HG03571 (cell line): Measurements from ENCODE around the gene GDNF.
"Not testable (repeated sequence)": the region's sequence is repeated elsewhere in the genome, so short reads cannot be mapped to it uniquely, and the experiment has no call there.

Experiments
- ATAC-seq: cut with Tn5 transposase; IDR thresholded peaks from one replicate; pipeline ENCODE4 v1.9.1; 2021; ENCODE audit not compliant: unreplicated experiment

The GDNF gene

DNA sequence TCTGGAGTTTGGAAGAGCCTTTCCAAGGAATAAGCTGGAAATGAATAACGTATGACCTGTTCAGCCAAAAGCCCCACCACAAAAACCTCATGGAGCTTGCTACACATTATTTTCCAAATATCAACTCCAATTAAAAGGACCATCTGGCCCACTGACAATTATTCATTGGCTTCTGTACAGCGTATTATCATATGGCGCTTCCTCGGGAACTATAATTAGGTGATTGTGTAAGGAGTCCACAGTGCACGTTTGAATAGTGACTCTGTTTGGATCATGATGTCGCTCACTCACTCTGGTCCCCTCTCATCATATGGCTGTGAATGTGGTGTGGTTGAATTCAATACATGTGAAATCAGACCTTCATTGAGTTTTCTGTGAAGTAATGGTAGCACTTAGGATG, 52.1 kb downstream of the GDNF start:
- ATAC-seq = no peak

DNA sequence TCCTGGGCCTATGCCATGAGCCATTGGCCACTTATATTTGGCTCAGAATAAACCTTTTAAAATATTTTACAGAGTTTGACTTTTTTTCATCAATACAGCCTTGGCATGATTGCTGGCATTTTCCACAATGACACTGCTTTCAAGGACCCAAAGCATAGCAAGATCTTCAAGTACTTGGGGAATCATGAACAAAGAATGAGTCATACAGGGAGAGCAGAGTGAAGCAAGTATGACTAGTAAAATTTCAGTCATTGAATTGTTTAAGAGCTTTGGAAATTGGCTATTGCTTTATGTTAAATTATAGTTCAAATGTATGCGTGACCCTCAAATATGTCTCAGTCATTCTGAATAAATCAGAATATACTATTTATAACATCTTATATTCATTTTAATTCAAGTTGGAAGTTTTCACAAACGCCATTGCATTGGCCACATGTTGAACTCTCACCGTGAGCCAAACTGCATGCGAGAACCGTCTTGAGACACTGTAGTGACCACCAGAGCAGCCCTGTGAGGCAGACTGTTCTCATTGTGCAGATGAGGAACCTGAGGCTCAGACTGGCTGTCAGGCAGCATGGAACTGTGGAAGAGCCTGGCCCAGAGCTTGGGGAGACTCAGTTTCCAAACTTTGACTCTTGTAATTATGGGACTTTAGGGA, 52.9 kb downstream of the GDNF start:
- no peak for ATAC-seq

DNA sequence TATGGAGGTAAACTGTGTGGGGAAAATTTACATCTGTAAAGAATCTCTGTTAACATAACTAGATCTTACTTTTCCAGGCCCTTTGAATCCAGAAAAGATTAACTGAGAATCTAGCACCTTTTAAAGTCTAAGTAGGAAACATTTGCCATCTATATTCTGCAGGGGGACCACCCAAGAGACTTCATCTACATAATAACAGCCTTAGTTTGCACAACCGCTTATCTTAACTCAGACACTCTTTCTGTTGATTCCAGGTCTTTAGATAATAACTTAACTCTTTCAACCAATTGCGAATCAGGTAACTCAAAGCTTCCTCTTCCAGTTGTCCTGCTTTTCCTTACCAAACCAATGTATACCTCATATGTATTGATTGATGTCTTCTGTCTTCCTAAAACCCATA, 53.4 kb downstream of the GDNF start:
- no peak for ATAC-seq

DNA sequence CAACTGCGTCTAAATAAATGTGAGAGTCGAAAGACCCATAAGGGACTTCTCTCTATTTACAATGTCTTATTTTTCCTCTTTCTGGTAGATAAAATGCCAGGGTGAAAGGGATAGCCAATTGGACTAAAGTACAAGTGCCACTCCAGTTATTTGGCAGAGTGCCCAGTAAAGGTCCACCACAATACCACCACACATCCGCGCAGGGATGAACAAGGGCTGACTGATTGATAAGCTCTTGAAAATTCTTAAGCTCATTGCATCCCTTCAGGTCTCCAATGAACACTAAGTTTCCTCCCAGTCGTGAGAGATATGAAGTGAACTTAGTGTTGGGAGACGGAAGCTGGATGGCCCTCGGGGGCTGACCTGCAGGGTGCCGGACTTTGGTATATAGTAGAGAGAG, 58.4 kb downstream of the GDNF start:
- not testable (repeated sequence) for ATAC-seq

DNA sequence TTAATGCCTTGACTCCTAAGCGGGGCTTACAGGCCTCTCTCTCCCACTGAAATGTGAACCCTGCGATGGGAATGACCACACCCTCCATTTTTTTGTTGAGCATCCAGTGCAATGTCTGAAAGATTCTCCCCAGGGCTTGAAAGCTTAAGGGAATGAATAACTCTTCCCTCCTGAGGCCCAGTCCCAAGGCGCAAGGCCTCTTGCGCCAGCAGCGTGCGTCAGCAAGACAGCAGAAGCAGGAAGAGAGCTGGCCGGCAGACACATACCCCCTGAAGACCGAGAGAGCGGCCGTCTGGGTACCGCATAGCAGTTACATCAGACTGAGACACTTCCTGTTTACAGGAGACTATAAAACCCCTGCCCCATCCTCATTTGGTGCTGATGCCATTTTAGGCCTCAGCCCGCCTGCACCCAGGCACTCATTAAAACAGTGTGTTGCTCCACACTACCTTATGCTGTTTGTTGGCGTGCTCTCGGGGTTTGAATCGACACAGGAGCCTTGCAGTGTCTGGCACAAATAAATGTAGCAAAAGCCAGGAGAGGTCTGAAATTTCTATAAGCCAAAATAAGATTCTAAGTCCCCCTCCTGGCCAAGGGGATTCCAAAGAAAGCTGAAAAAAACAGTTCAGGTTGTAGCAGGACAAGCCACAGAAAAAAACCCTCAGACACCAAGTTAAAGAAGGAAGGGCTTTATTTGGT, 62.3 kb downstream of the GDNF start:
- no peak for ATAC-seq

DNA sequence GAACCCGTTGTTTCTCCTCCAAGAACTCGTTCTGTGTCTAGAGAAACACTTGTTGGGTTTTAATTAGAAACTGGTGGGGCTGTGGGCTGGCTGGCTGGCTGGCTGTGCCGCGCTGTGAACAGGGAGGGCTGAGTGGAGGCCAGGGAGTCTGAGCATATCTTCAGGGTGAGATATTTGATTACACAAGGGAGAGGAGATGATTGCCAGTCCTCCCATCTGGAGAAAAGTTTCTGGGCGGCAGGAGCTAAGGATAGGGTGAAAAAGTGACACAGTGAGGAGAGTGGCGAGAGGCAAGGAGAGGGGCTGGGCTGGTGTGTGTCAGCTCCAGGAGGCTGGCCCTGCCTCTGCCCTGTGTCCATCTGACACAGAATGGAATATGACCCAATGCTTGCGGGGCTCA, 63.0 kb downstream of the GDNF start:
- no peak for ATAC-seq

DNA sequence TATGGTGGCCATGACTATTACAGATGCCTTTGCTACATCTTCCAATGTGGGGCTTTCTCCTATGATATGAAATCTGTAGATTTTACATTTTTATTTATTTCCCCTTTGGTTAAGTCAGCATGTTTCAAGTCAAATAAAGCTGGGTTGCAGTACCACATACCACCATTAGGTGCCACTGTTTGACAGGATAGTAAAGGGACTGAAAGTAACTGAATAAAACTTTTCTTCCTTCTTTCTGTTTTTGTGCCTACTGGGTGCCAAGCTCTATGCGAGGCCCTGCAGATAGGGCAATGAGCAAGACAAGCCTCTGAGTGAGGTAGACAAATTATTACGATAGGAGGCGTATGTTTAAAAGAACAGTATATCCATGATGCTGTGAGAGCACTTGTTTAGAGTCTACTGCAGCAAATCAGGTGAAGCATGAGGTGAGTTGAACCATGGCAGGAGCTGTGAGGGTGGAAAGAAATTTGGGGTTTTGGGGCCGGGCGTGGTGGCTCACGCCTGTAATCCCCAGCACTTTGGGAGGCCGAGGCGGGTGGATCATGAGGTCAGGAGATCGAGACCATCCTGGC, 64.8 kb downstream of the GDNF start:
- no peak for ATAC-seq

DNA sequence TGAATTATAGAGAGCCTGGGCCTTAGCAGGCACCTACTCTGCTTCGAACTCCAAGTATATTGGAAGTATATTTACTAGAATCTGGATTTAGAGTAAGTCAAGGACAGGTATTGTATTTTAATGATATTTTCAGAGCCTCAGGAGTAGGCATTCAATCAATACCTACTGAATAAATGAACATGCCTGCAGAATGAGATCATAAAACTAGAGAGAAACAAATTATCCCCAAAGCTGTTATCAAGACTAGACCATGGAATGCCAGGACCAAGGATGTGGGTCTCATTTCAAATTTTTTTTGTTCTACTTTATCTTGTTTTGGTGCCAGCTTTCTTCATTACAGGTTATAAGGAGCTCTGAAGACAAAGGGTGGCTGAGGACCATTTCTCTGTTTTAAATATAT, 66.0 kb downstream of the GDNF start:
- ATAC-seq = no peak

DNA sequence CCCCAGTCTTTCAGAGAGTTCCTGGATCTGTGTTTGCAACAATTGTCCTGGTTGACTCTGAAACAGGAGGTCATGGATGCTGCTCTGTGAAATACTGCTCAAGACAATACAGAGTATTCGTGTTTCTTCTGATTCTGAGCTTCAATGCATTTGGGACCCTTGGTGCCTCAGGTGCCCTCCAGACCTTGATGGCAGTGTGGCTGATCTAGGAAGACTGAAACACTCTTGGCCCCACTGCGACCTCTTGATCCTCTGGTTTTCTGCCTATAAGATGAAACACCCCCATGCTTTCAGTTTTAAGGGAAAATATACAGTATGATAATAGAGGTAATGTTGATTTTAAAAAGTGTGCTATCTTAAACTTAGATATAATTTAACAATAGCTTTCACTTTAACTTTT, 67.6 kb downstream of the GDNF start:
- no peak for ATAC-seq

DNA sequence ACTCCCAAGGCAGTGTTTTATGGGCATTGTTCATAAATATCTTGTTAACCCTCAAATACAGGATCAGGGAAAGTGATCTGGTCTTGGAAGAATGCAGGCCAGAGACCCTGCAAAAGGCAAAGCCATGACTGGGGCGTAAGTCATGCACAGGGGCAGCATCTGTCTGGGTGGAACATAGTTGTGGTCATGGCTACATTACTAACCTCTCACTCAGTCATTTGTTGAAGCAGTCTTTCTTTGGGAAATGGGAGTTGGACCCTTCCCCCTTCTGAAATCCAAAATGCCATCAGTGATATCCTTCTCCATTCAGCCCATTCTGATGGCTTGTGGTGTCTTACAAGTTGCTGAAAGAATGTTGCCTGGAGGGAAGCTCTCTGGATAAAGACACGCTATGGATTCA, 68.1 kb downstream of the GDNF start:
- no peak for ATAC-seq

DNA sequence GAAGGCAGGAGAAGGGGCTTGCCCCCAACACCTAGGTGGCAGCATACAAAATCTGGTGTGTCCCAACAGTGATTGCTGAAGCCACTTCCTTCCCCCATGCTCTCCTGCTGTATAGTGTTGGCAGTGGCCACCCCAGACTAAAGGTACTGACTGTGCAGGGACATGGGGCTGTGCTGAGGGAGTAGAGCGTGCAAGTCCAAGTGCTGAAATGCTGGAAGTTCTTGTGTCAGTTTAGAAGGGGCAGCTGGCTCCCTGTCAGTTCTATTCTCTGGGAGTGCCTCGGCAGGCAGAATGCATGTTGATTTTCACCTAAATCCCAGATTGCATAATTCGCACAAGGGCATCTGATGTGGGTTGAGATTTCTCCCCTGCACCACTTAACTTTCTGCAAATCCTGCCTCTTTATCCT, 68.6 kb downstream of the GDNF start:
- ATAC-seq = no peak

DNA sequence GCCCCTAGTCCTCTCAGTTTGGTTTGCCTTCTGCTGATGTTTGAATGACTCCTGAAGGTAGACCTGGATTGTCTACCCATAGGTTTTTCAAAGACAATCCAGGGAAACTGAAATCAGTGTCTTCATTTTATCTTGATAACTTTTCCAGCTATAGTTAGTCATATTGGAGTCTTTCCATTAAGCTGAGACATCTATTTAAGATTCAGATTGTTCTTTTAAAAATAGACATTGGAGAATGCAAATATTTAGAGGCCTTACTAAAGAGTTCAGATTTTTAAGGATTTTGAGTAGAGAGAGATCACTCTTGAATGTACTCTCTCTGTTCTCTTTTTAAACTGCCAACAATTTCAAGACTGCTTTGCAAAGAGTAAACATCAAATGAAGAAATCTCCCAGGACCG, 69.1 kb downstream of the GDNF start:
- no peak for ATAC-seq

DNA sequence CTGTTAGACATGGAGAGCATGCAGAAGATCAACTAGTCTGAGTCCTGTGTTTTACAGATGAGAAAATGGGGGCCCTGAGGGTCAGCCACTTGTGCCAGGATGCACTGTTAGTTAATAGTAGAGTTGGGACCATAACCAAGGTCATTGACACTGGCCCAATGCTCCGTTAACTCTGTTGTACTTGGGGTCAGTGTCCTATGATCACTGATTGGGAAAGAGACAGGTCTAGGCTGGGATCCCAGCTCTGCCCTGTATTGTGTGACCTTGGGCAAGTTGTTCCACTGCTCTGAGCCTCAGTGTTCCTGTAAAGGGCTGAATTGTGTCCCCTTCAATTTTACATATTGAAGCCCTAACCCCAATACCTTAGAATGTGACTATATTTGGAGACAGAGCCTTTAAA, 70.0 kb downstream of the GDNF start:
- ATAC-seq = no peak

DNA sequence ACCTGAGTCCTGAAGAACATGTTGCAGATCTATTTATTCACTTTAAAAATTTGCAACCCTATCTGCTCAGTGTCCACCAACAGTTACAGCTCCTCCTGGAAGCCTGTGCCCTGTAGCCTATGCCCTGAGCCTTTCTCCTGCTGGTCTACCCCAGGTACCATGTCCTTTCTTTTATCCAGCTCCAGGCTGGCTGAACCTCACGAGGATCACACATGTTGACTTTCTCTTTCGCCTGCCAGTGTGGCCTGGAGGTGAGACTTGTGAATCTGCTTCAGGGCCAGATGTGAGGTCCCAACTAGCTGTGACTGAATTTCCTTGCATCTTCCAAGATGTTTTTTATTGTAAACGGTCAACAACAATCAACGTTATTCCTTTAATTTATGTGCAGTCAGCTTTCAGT, 70.7 kb downstream of the GDNF start:
- ATAC-seq = no peak

DNA sequence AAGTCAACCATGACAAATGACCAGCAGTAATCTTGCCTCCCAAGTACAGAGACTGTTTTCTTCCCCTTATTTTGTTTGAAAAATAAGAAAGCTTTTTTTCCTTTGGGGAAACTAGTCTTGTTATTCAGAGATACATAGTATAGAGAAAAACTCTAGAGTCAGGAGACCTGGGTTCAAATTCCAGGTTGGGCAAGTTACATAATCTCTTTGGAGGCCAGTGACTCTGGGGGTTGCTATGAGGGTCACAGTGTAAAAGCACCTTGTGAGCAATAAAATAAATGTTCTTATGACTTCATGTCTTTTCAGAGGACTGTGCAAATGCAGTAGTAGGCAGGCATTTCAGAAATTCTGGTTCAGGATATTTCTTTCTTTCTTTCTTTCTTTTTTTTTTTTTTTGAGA, 71.5 kb downstream of the GDNF start:
- no peak for ATAC-seq

DNA sequence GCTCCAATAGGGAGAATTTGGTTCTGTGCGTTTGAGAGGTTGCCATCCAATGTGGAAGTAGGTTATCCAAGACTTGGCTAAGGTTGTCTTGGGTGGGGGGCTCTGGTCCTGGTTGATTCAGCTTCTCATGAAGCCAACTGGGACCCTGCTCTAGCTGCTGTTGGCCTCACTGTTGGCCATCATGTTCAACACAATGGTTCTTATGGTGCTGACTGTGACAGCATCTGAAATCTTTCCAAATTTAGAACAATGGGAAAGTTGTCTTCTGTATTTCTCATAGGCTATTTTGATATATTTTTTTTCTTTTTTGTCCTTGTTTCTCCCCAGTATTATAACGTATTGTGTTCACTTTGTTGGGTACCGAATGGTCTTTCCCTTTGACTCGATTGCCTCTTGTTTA, 71.9 kb downstream of the GDNF start:
- ATAC-seq = no peak

DNA sequence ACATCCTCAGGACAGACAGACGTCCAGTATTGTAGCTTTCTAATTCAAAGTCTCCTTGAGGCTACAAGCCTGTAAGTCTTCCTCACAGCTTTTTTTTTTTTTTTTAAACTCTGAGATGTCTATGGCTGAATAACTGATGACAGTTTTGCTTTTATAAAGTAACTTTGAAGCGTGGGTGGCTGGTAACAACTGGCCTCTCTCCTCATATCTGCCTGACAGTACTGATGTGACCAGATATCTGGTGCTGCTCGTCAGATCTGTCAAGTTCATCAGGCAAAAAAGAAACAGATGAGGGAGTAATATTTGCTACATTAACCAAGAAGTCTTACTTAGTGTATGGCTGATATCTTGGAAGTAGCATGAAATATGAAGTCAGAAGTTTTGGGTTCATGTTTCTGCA, 72.6 kb downstream of the GDNF start:
- no peak for ATAC-seq
